H1 (cell line): ENCODE data around the gene RIMKLA. TPM values are rescaled to one million over a fixed set of nuclear protein-coding genes. Genes with fewer than 3 reads are reported as not detected.

Experiments
- TAF1 ChIP-seq: IDR thresholded peaks from 2 replicates; pipeline ENCODE4 v1.6.1; 2011; ENCODE audit warnings: mild to moderate bottlenecking, low read depth, low read length
- polyA plus RNA-seq, 7 experiments: library from polyadenylated mRNA; depleted of rRNA in 3 of 7; stranded (reverse) in 5 of 7; unstranded in 2 of 7; fragments of >200 nt in 5 of 7; fragments of 200-250 nt in 2 of 7; gene quantifications; 1 replicate in 5 of 7; 2 replicates in 1 of 7; 4 replicates in 1 of 7; pipeline versions ENCODE4 v1.2.1 to v1.2.3, GENCODE V29; 2011 to 2013; ENCODE audit warnings: missing spikeins in 2 of 7, mixed read lengths in 2 of 7
- total RNA-seq: library from RNA; stranded (reverse); fragmentation: NEBNext Ultra II Directional; extraction: Animal tissue kit (Norgen Biotek cat#: 25700); gene quantifications from 2 replicates; pipeline ENCODE4 v1.2.1, GENCODE V29; 2021
- TF ChIP-seq, protein P1 (sequence below): IDR thresholded peaks from 2 replicates; pipeline ENCODE4 v1.6.1; 2012; ENCODE audit warnings: low read length, inconsistent platforms

RIMKLA gene
- total and polyA plus RNA-seq, 2 of the 8 experiments (the other 6 are each of a cell fraction or from before 2014, with no cell fraction given): 3.2 to 5.8 TPM

DNA sequence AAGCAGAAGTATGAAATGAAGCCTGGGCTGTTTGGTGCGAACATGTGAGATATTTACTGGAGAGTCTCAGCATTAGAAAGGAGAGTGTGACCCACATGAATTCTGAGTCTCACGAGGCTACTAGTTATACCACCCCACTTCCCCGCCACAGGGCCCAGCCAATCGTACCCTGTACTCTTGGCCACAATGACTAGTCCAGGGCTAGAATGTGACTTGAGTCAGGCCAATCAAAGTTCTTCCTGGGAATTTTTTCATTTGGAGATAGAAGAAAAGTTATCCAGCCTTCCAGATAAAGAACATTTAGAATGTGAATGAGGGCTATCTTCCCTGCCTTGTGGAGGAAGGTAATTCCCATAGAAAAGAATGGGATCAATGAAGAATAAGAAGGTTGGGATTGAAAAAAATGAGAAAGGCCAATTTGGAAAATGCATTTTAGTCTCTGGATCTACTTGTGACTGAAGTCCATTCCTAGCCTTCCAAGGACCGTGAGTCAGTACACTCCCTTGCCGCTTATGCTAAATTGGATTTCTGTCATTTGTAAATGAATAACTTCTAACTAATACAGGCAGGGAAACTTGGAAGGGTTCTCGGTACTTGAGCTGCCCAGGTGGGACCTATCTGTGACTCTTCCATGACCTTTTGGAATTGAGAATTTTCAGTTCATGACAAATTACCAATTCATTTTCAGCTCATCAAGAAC, 12.3 kb upstream of the RIMKLA start (continued):
- TF ChIP-seq, protein P1, sequence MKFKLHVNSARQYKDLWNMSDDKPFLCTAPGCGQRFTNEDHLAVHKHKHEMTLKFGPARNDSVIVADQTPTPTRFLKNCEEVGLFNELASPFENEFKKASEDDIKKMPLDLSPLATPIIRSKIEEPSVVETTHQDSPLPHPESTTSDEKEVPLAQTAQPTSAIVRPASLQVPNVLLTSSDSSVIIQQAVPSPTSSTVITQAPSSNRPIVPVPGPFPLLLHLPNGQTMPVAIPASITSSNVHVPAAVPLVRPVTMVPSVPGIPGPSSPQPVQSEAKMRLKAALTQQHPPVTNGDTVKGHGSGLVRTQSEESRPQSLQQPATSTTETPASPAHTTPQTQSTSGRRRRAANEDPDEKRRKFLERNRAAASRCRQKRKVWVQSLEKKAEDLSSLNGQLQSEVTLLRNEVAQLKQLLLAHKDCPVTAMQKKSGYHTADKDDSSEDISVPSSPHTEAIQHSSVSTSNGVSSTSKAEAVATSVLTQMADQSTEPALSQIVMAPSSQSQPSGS: no peak
- TF ChIP-seq TAF1: no peak
- TF ChIP-seq, all 59 proteins: peak for 0
